Calu3 (cell line): Measurements from ENCODE around the gene PICALM. TPM values are rescaled to one million over a fixed set of nuclear protein-coding genes. Genes with fewer than 3 reads are reported as not detected.

Source experiments
- BruUV-seq: library from RNA; stranded (reverse); fragments of 400-500 nt; replicated peaks from 2 replicates; lab custom pipeline; 2021; lab: Mats Ljungman, UMichigan
- CTCF ChIA-PET: fragments of 300-600 bp; sonication (Branson Sonifier 250); formaldehyde crosslinking; loops from one replicate; lab custom pipeline; 2022; ENCODE audit warnings: antibody characterized with exemption; lab: Charles Lee
- DNase-seq: peaks from one replicate; pipeline ENCODE4 v3.0.0; 2022
- H3K27ac Mint-ChIP-seq: one replicate; pipeline ENCODE4 v1.8.0; 2022; ENCODE audit warnings: mixed read lengths; ENCODE audit not compliant: unreplicated experiment
- H3K27me3 Mint-ChIP-seq: one replicate; pipeline ENCODE4 v1.8.0; 2022; ENCODE audit warnings: mixed read lengths; ENCODE audit not compliant: unreplicated experiment
- H3K36me3 Mint-ChIP-seq: one replicate; pipeline ENCODE4 v1.8.0; 2022; ENCODE audit warnings: mild to moderate bottlenecking, moderate library complexity, mixed read lengths; ENCODE audit not compliant: insufficient read depth, unreplicated experiment
- H3K4me1 Mint-ChIP-seq: one replicate; pipeline ENCODE4 v1.8.0; 2022; ENCODE audit warnings: mild to moderate bottlenecking, low read depth, mixed read lengths; ENCODE audit not compliant: unreplicated experiment
- H3K4me3 Mint-ChIP-seq: one replicate; pipeline ENCODE4 v1.8.0; 2022; ENCODE audit warnings: mild to moderate bottlenecking, low read depth, moderate library complexity, mixed read lengths; ENCODE audit not compliant: unreplicated experiment
- H3K9me3 Mint-ChIP-seq: one replicate; pipeline ENCODE4 v1.8.0; 2022; ENCODE audit warnings: low read depth, mixed read lengths; ENCODE audit not compliant: unreplicated experiment
- intact Hi-C: fragments of 100-400 bp; cut with micrococcal nuclease; formaldehyde crosslinking; loops from one replicate; pipeline ENCODE4 v1.10.0; 2022; ENCODE audit not compliant: unreplicated experiment
- total RNA-seq: library from RNA; stranded (reverse); gene quantifications from 2 replicates; pipeline ENCODE4 v1.2.3, GENCODE V29; 2022
- TF ChIP-seq, protein P1 (sequence below): fragments of 200-600 bp; IDR thresholded peaks from one replicate; pipeline ENCODE4 v1.8.0; 2022; ENCODE audit warnings: antibody characterized with exemption; ENCODE audit not compliant: unreplicated experiment

Gene PICALM
- total RNA-seq, 1 experiment from 2014 or later: 124 TPM

- TF ChIP-seq, protein P1, sequence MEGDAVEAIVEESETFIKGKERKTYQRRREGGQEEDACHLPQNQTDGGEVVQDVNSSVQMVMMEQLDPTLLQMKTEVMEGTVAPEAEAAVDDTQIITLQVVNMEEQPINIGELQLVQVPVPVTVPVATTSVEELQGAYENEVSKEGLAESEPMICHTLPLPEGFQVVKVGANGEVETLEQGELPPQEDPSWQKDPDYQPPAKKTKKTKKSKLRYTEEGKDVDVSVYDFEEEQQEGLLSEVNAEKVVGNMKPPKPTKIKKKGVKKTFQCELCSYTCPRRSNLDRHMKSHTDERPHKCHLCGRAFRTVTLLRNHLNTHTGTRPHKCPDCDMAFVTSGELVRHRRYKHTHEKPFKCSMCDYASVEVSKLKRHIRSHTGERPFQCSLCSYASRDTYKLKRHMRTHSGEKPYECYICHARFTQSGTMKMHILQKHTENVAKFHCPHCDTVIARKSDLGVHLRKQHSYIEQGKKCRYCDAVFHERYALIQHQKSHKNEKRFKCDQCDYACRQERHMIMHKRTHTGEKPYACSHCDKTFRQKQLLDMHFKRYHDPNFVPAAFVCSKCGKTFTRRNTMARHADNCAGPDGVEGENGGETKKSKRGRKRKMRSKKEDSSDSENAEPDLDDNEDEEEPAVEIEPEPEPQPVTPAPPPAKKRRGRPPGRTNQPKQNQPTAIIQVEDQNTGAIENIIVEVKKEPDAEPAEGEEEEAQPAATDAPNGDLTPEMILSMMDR: no peak
- peaks cover 11% of the 10 kb centered on the region for H3K36me3 Mint-ChIP-seq
- H3K27me3 Mint-ChIP-seq: no peaks in the 10 kb centered on the region
- H3K4me3 Mint-ChIP-seq: peak overlapping the region; percentile 57
- no TSS peak for BruUV-seq
- intact Hi-C loops: loop anchor here (5.0 kb wide), 3 partner anchors 36 to 76 kb away; no protein-coding TSS in a partner anchor
- DNase-seq: peak; percentile 23
- CTCF ChIA-PET: interaction anchor here (0.6 to 2.4 kb wide), 5 partner anchors 47 to 202 kb away, joined by 3 to 19 read pairs (median 4); partner anchors contain the start of gene PICALM
- peaks cover 2% of the 10 kb centered on the region for H3K9me3 Mint-ChIP-seq
- peak overlapping the region; percentile 98 for H3K27ac Mint-ChIP-seq
- H3K4me1 Mint-ChIP-seq: peaks cover 56% of the 10 kb centered on the region
These were observed 47.5 kb upstream of the PICALM start for GRCh38 chr11:86116386-86116726.

GRCh38 chr11:86115542-86116385 is 46.9 kb upstream of the PICALM start:
- TF ChIP-seq, protein P1: no peak
- Mint-ChIP-seq H3K27me3 (no peaks in the 10 kb centered on the region), H3K27ac (peak overlapping the region; percentile 98), H3K9me3 (peaks cover 2% of the 10 kb centered on the region), H3K4me1 (peaks cover 50% of the 10 kb centered on the region), H3K4me3 (peak overlapping the region; percentile 57), H3K36me3 (peaks cover 11% of the 10 kb centered on the region)
- BruUV-seq: no TSS peak
- CTCF ChIA-PET: interaction anchor here (0.6 to 2.4 kb wide), 5 partner anchors 46 to 203 kb away, joined by 3 to 19 read pairs (median 4); partner anchors contain the start of gene PICALM
- intact Hi-C loops: loop anchor here (5.0 kb wide), 3 partner anchors 37 to 77 kb away; no protein-coding TSS in a partner anchor
- peak; percentile 28 for DNase-seq

DNA sequence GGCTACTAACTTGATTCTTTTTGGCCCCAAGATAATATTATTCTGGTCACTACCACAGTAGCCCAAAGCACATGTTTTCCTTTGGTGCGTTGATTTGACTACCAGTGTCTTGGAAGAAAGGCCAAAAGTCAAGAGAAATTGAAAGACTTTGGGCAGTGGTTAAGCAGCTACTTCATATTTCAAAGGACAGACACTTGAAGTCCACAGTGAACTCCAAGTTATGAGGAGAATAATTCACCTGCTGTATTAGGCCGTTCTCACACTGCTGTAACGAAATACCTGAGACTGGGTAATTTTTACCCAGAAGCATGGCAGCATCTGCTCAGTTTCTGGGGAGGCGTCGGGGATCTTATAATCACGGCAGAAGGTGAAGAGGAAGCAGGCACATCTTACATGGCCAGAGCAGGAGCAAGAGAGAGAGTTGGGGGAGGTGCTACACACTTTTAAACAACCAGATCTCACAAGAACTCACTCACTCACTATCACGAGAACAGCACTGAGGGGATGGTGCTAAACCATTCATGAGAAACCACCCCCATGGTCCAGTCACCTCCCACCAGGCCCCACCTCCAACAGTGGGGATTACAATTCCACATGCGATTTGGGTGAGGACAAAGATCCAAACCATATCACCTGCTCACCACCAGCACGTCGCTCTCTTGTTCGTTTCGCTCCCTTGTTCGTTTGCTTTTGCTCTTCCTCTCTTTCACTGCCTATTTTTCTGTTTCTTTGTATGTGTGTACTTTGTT is 40.2 kb upstream of the PICALM start:
- DNase-seq: no peak
- CTCF ChIA-PET: no interaction called here
- TF ChIP-seq, protein P1: no peak
- Mint-ChIP-seq H3K4me3 (no peak overlapping the region), H3K27me3 (no peaks in the 10 kb centered on the region), H3K9me3 (peaks cover under 1% of the 10 kb centered on the region), H3K36me3 (no peaks in the 10 kb centered on the region), H3K4me1 (peaks cover 6% of the 10 kb centered on the region), H3K27ac (no peak overlapping the region)
- intact Hi-C loops: no loop called here
- no TSS peak for BruUV-seq

- CTCF ChIA-PET: no interaction called here
- no peaks in the 10 kb centered on the region for H3K27me3 Mint-ChIP-seq
- no peaks in the 10 kb centered on the region for H3K9me3 Mint-ChIP-seq
- BruUV-seq: no TSS peak
- TF ChIP-seq, protein P1: no peak
- DNase-seq: no peak
- H3K27ac Mint-ChIP-seq: no peak overlapping the region
- no peak overlapping the region for H3K4me3 Mint-ChIP-seq
- no peaks in the 10 kb centered on the region for H3K4me1 Mint-ChIP-seq
- intact Hi-C loops: no loop called here
- no peaks in the 10 kb centered on the region for H3K36me3 Mint-ChIP-seq
These were observed 39.3 kb upstream of the PICALM start for GRCh38 chr11:86108191-86108590.
